H9 (cell line): ENCODE measurements around the gene RASGRP3. TPM values are rescaled to one million over a fixed set of nuclear protein-coding genes. Genes with fewer than 3 reads are reported as not detected.

ENCODE experiments used
- DNase-seq: peaks from one replicate; pipeline ENCODE4 v3.0.0-alpha.2; 2017
- H2AFZ ChIP-seq: one replicate; pipeline ENCODE4 v1.6.1; 2013; ENCODE audit warnings: mild to moderate bottlenecking, low read length, control low read depth, moderate library complexity
- H2AK5ac ChIP-seq: 2 replicates; pipeline ENCODE4 v1.6.1; 2013; ENCODE audit warnings: low read length, control low read depth, mixed read lengths; ENCODE audit not compliant: insufficient read length
- H2BK120ac ChIP-seq: one replicate; pipeline ENCODE4 v1.6.1; 2013; ENCODE audit warnings: low read depth, mild to moderate bottlenecking, low read length, control low read depth, inconsistent platforms; ENCODE audit not compliant: poor library complexity, severe bottlenecking
- H2BK12ac ChIP-seq: 2 replicates; pipeline ENCODE4 v1.6.1; 2013; ENCODE audit warnings: low read length, control low read depth, mixed read lengths, low read depth; ENCODE audit not compliant: insufficient read length
- H2BK15ac ChIP-seq: 2 replicates; pipeline ENCODE4 v1.6.1; 2013; ENCODE audit warnings: low read depth, low read length, control low read depth
- H2BK20ac ChIP-seq: one replicate; pipeline ENCODE4 v1.6.1; 2013; ENCODE audit warnings: low read depth, mild to moderate bottlenecking, low read length, control low read depth, inconsistent platforms; ENCODE audit not compliant: poor library complexity, severe bottlenecking
- H2BK5ac ChIP-seq: 2 replicates; pipeline ENCODE4 v1.6.1; 2013; ENCODE audit warnings: low read length, control low read depth, mixed read lengths; ENCODE audit not compliant: insufficient read length
- H3K14ac ChIP-seq: 2 replicates; pipeline ENCODE4 v1.6.1; 2013; ENCODE audit warnings: low read length, control low read depth; ENCODE audit not compliant: insufficient read depth
- H3K18ac ChIP-seq: 2 replicates; pipeline ENCODE4 v1.6.1; 2013; ENCODE audit warnings: low read depth, mild to moderate bottlenecking, mixed read lengths, low read length, control low read depth; ENCODE audit not compliant: insufficient read length
- H3K23ac ChIP-seq: 2 replicates; pipeline ENCODE4 v1.6.1; 2013; ENCODE audit warnings: low read length, control low read depth, mixed read lengths, low read depth; ENCODE audit not compliant: insufficient read length
- H3K23me2 ChIP-seq: 2 replicates; pipeline ENCODE4 v1.6.1; 2013; ENCODE audit warnings: low read depth, mild to moderate bottlenecking, mixed read lengths, low read length, control low read depth; ENCODE audit not compliant: insufficient read length, poor library complexity, severe bottlenecking
- H3K27ac ChIP-seq: 2 replicates; pipeline ENCODE4 v1.5.1; 2013; ENCODE audit warnings: low read length, control low read depth, mixed read lengths, low read depth; ENCODE audit not compliant: insufficient read length
- H3K27me3 ChIP-seq: 2 replicates; pipeline ENCODE4 v1.6.1; 2013; ENCODE audit warnings: low read length, control low read depth, inconsistent platforms; ENCODE audit not compliant: insufficient read depth
- H3K4ac ChIP-seq: 2 replicates; pipeline ENCODE4 v1.6.1; 2013; ENCODE audit warnings: low read depth, mild to moderate bottlenecking, control low read depth, inconsistent platforms, low read length, moderate library complexity
- H3K4me1 ChIP-seq: 2 replicates; pipeline ENCODE4 v1.6.1; 2013; ENCODE audit warnings: low read length, control low read depth, inconsistent platforms; ENCODE audit not compliant: insufficient read depth
- H3K4me2 ChIP-seq: 2 replicates; pipeline ENCODE4 v1.6.1; 2013; ENCODE audit warnings: low read length, control low read depth, mixed read lengths; ENCODE audit not compliant: insufficient read length, insufficient read depth
- H3K56ac ChIP-seq: 2 replicates; pipeline ENCODE4 v1.6.1; 2013; ENCODE audit warnings: low read depth, mild to moderate bottlenecking, mixed read lengths, low read length, control low read depth; ENCODE audit not compliant: insufficient read length
- H3K79me1 ChIP-seq: 2 replicates; pipeline ENCODE4 v1.6.1; 2013; ENCODE audit warnings: low read depth, mild to moderate bottlenecking, moderate library complexity, low read length, control low read depth, inconsistent platforms; ENCODE audit not compliant: insufficient read depth, poor library complexity, severe bottlenecking
- H3K79me2 ChIP-seq: 2 replicates; pipeline ENCODE4 v1.6.1; 2013; ENCODE audit warnings: low read length, control low read depth, inconsistent platforms; ENCODE audit not compliant: insufficient read depth
- H3K9ac ChIP-seq: 2 replicates; pipeline ENCODE4 v1.6.1; 2013; ENCODE audit warnings: low read length, control low read depth, mixed read lengths; ENCODE audit not compliant: insufficient read length; ENCODE audit errors: extremely low read depth
- H3K9me3 ChIP-seq: one replicate; pipeline ENCODE4 v1.6.1; 2013; ENCODE audit warnings: low read depth, low read length, inconsistent platforms; ENCODE audit not compliant: control insufficient read depth
- H3T11ph ChIP-seq: one replicate; pipeline ENCODE4 v1.6.1; 2013; ENCODE audit warnings: mild to moderate bottlenecking, low read length, control low read depth, inconsistent platforms
- H4K20me1 ChIP-seq: one replicate; pipeline ENCODE4 v1.6.1; 2013; ENCODE audit not compliant: control insufficient read depth, insufficient read length, insufficient read depth
- H4K5ac ChIP-seq: 2 replicates; pipeline ENCODE4 v1.6.1; 2013; ENCODE audit warnings: low read depth, mild to moderate bottlenecking, mixed read lengths, low read length, control low read depth; ENCODE audit not compliant: insufficient read length
- H4K8ac ChIP-seq: replicated peaks from 2 replicates; pipeline ENCODE4 v1.6.1; 2013; ENCODE audit warnings: low read length, control low read depth, mixed read lengths, low read depth; ENCODE audit not compliant: insufficient read length
- H4K91ac ChIP-seq: 2 replicates; pipeline ENCODE4 v1.6.1; 2013; ENCODE audit warnings: low read depth, mild to moderate bottlenecking, moderate library complexity, mixed read lengths, low read length, control low read depth; ENCODE audit not compliant: insufficient read length
- H3K27ac Mint-ChIP-seq, 3 experiments: 2 replicates in 2 of 3; 3 replicates in 1 of 3; pipeline ENCODE4 v1.8.0; 2020 to 2021; ENCODE audit warnings: mixed read lengths in 3 of 3, mild to moderate bottlenecking in 1 of 3, moderate library complexity in 1 of 3
- H3K27me3 Mint-ChIP-seq: 2 replicates; pipeline ENCODE4 v1.8.0; 2021; ENCODE audit warnings: low read depth, mild to moderate bottlenecking, moderate library complexity, mixed read lengths
- H3K36me3 Mint-ChIP-seq, 3 experiments: 2 replicates in 2 of 3; 3 replicates in 1 of 3; pipeline ENCODE4 v1.8.0; 2020 to 2021; ENCODE audit warnings: low read depth in 3 of 3, mixed read lengths in 3 of 3; ENCODE audit not compliant: insufficient read depth in 1 of 3
- H3K4me1 Mint-ChIP-seq, 2 experiments: 2 replicates each; pipeline ENCODE4 v1.8.0; 2020; ENCODE audit warnings: mixed read lengths in 2 of 2
- H3K4me3 Mint-ChIP-seq, 2 experiments: 2 replicates in 1 of 2; 3 replicates in 1 of 2; pipeline ENCODE4 v1.8.0; 2020 to 2021; ENCODE audit warnings: mild to moderate bottlenecking in 2 of 2, mixed read lengths in 2 of 2, moderate library complexity in 1 of 2
- H3K9me3 Mint-ChIP-seq, 2 experiments: 2 replicates in 1 of 2; 3 replicates in 1 of 2; pipeline ENCODE4 v1.8.0; 2020; ENCODE audit warnings: mild to moderate bottlenecking in 2 of 2, mixed read lengths in 2 of 2, moderate library complexity in 1 of 2
- CTCF ChIP-seq: fragments of 200-600 bp; sonication (generic); conservative IDR thresholded peaks from 3 replicates; pipeline ENCODE4 v1.8.0; 2021; ENCODE audit warnings: antibody characterized with exemption, mild to moderate bottlenecking
- WGBS: extraction: QIAGEN DNeasy Blood & Tissue Kit; methylation state at CpG from one replicate; pipeline ENCODE4 v1.1.7; 2013; ENCODE audit warnings: missing lambda C conversion rate, low lambda C conversion rate, mixed read lengths; ENCODE audit not compliant: insufficient read length; ENCODE audit errors: extremely low coverage; 5-methylcytosine and 5-hydroxymethylcytosine counted together
- total RNA-seq: library from RNA; stranded (reverse); gene quantifications from 2 replicates; pipeline ENCODE4 v1.2.1, GENCODE V29; 2021

Gene RASGRP3
- total RNA-seq, 1 experiment from 2014 or later = not detected

DNA sequence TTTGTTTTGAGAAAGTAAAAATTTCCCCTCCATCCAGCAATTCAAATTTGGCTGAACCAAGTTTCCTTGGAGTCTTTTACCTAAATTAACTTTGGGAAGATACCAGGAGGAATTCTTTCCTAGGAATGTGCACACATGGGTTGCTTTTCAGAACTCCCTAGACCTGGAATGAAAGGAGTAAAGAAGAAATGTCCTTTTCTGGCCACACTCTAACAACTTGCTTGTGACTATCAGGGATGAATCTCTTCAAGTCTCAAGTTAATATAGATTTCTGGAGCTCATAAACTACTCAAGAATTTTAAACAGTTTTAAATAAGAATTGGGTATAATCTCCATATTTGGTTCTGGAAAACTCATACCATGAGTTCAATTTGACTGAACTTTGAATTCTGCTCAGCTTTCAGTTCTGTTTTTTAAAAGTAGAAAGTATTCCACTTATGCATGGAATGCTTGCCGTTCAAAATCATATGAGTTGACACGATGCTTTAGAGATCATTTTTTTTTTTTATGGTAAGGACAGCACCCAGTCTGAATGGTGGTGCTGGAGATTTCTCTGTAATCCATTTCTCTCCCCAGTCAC, 7.7 kb downstream of the RASGRP3 start:
- no peaks in the 10 kb centered on the region for H3K4me1 ChIP-seq
- H3T11ph ChIP-seq = no peak overlapping the region
- no peak overlapping the region for H2AK5ac ChIP-seq
- H3K9me3 ChIP-seq = no peaks in the 10 kb centered on the region
- peaks cover 0 to 9% (median 7%) of the 10 kb centered on the region in 3 experiments; a peak in 3 of 7 replicates for H3K36me3 Mint-ChIP-seq
- H3K79me1 ChIP-seq = no peaks in the 10 kb centered on the region
- no peak overlapping the region for H3K4me3 Mint-ChIP-seq
- no peak overlapping the region for H3K4ac ChIP-seq
- H3K23ac ChIP-seq = no peak overlapping the region
- H2BK20ac ChIP-seq = no peak overlapping the region
- no peaks in the 10 kb centered on the region for H3K23me2 ChIP-seq
- peaks cover 2 to 6% of the 10 kb centered on the region in 2 experiments for H3K9me3 Mint-ChIP-seq
- no peak overlapping the region for H2AFZ ChIP-seq
- no peak overlapping the region for H2BK12ac ChIP-seq
- H3K79me2 ChIP-seq = no peaks in the 10 kb centered on the region
- H2BK120ac ChIP-seq = no peak overlapping the region
- TF ChIP-seq CTCF = no peak
- H3K27me3 Mint-ChIP-seq = no peaks in the 10 kb centered on the region; the same call in 1 of the 2 replicates
- no CpG with 5 or more reads among the region's 2 CpGs for WGBS
- H3K18ac ChIP-seq = no peak overlapping the region
- H3K4me1 Mint-ChIP-seq = 0 out of 4 replicates have a peak, but pooled peaks cover 0 to 3% of the 10 kb centered on the region in 2 experiments
- H3K14ac ChIP-seq = no peak overlapping the region
- no peak overlapping the region for H4K8ac ChIP-seq
- H3K27me3 ChIP-seq = no peaks in the 10 kb centered on the region
- H2BK15ac ChIP-seq = no peak overlapping the region
- no peak overlapping the region for H3K27ac Mint-ChIP-seq
- no peak overlapping the region for H3K4me2 ChIP-seq
- no peak for DNase-seq
- no peak overlapping the region for H2BK5ac ChIP-seq
- no peak overlapping the region for H3K56ac ChIP-seq
- H4K5ac ChIP-seq = no peak overlapping the region
- no peak overlapping the region for H3K27ac ChIP-seq
- no peaks in the 10 kb centered on the region for H4K20me1 ChIP-seq
- no peak overlapping the region for H3K9ac ChIP-seq
- H4K91ac ChIP-seq = no peak overlapping the region
